BJ (cell line): ENCODE data around the gene LRRC61. TPM values are rescaled to one million over a fixed set of nuclear protein-coding genes. Genes with fewer than 3 reads are reported as not detected.

Source experiments
- CTCF ChIA-PET: fragments of 350-600 bp; formaldehyde crosslinking; extraction: SDS; loops from one replicate; lab custom pipeline; 2021; ENCODE audit warnings: antibody characterized with exemption, inconsistent platforms; lab: Yijun Ruan, JAX
- POLR2A ChIA-PET: fragments of 300-600 bp; sonication (Branson Sonifier 250); formaldehyde crosslinking; extraction: SDS; loops from one replicate; lab custom pipeline; 2021; ENCODE audit warnings: antibody characterized with exemption; lab: Charles Lee
- DNase-seq: peaks from one replicate; pipeline ENCODE4 v3.0.0-alpha.2; 2011; ENCODE audit warnings: low read depth
- H3K27me3 ChIP-seq: 2 replicates; pipeline ENCODE4 v1.6.0; 2011; ENCODE audit warnings: low read length; ENCODE audit not compliant: control insufficient read depth, insufficient read depth
- H3K36me3 ChIP-seq: 2 replicates; pipeline ENCODE4 v1.5.1; 2011; ENCODE audit warnings: low read length; ENCODE audit not compliant: control insufficient read depth, insufficient read depth
- H3K4me3 ChIP-seq: 2 replicates; pipeline ENCODE4 v1.5.1; 2011; ENCODE audit warnings: low read depth, mild to moderate bottlenecking, control low read depth, low read length
- CTCF ChIP-seq: IDR thresholded peaks from 2 replicates; pipeline ENCODE4 v1.5.1; 2011; ENCODE audit warnings: low read depth, mild to moderate bottlenecking, control low read depth, inconsistent platforms, low read length, moderate library complexity; ENCODE audit not compliant: insufficient read depth
- polyA plus RNA-seq: library from polyadenylated mRNA; depleted of rRNA; stranded (reverse); fragments of >200 nt; gene quantifications from 2 replicates; pipeline ENCODE4 v1.2.3, GENCODE V29; 2011

Gene LRRC61
- polyA plus RNA-seq, 1 experiment = 0.85 TPM

GRCh38 chr7:150342121-150342408 lies 18.9 kb downstream of the LRRC61 start:
- H3K27me3 ChIP-seq = peaks cover 20% of the 10 kb centered on the region
- no peaks in the 10 kb centered on the region for H3K36me3 ChIP-seq
- POLR2A ChIA-PET = no interaction called here
- H3K4me3 ChIP-seq = no peak overlapping the region
- CTCF ChIA-PET = no interaction called here
- TF ChIP-seq CTCF = no peak
- DNase-seq = no peak

- no peak for TF ChIP-seq CTCF
- POLR2A ChIA-PET = no interaction called here
- Histone ChIP-seq H3K36me3 (no peaks in the 10 kb centered on the region), H3K27me3 (peaks cover 20% of the 10 kb centered on the region), H3K4me3 (no peak overlapping the region)
- DNase-seq = no peak
- CTCF ChIA-PET = interaction anchor here (1.5 to 4.8 kb wide), 2 partner anchors 10 to 13 kb away, joined by 4 to 27 read pairs; no protein-coding TSS in a partner anchor
Measured at GRCh38 chr7:150343225-150343624, 20.1 kb downstream of the LRRC61 start.

GRCh38 chr7:150344299-150344698 lies 21.1 kb downstream of the LRRC61 start:
- DNase-seq = no peak
- ChIA-PET CTCF (interaction anchor here (1.5 to 4.8 kb wide), 2 partner anchors 9 to 12 kb away, joined by 4 to 27 read pairs; no protein-coding TSS in a partner anchor), POLR2A (no interaction called here)
- Histone ChIP-seq H3K36me3 (no peaks in the 10 kb centered on the region), H3K4me3 (no peak overlapping the region), H3K27me3 (peaks cover 20% of the 10 kb centered on the region)
- no peak for TF ChIP-seq CTCF

- POLR2A ChIA-PET = no interaction called here
- DNase-seq = peak; percentile 75
- CTCF ChIA-PET = interaction anchor here (4.8 kb wide), 1 partner anchor 11 kb away, joined by 27 read pairs; no protein-coding TSS in a partner anchor
- TF ChIP-seq CTCF = no peak
- H3K27me3 ChIP-seq = peaks cover 20% of the 10 kb centered on the region
- no peak overlapping the region for H3K4me3 ChIP-seq
- no peaks in the 10 kb centered on the region for H3K36me3 ChIP-seq
Measured at GRCh38 chr7:150345012-150345411, 21.9 kb downstream of the LRRC61 start.

GRCh38 chr7:150346922-150347321 lies 23.8 kb downstream of the LRRC61 start:
- POLR2A ChIA-PET = no interaction called here
- H3K36me3 ChIP-seq = no peaks in the 10 kb centered on the region
- no peak for TF ChIP-seq CTCF
- no peak for DNase-seq
- H3K27me3 ChIP-seq = peaks cover 8% of the 10 kb centered on the region
- CTCF ChIA-PET = interaction anchor here (1.1 to 4.8 kb wide), 4 partner anchors 9 to 75 kb away, joined by 3 to 27 read pairs (median 3); no protein-coding TSS in a partner anchor
- H3K4me3 ChIP-seq = no peak overlapping the region
